ENCODE measurements around the gene NAPEPLD. TPM values are rescaled to one million over a fixed set of nuclear protein-coding genes. Genes with fewer than 3 reads are reported as not detected.
"Not testable (repeated sequence)": the region's sequence is repeated elsewhere in the genome, so short reads cannot be mapped to it uniquely, and the experiment has no call there.

NAPEPLD gene
- total RNA-seq, 2 experiments from 2014 or later: 9.8 to 10.9 TPM

- Mint-ChIP-seq H3K4me1 (peaks cover 6% of the 10 kb centered on the region), H3K36me3 (peaks cover 36% of the 10 kb centered on the region), H3K27ac (peak overlapping the region; percentile 10), H3K27me3 (no peaks in the 10 kb centered on the region), H3K9me3 (peaks cover 6% of the 10 kb centered on the region), H3K4me3 (no peak overlapping the region)
- ATAC-seq (ENCODE audit: low read depth) (no peak), DNase-seq (no peak)
- POLR2A ChIA-PET: no interaction called here
Observed at GRCh38 chr7:103114576-103115008, 34.3 kb downstream of the NAPEPLD start.

GRCh38 chr7:103113164-103113563 is 35.7 kb downstream of the NAPEPLD start:
- Mint-ChIP-seq H3K4me3 (no peak overlapping the region), H3K9me3 (peaks cover 11% of the 10 kb centered on the region), H3K27me3 (no peaks in the 10 kb centered on the region), H3K27ac (no peak overlapping the region), H3K4me1 (peaks cover 13% of the 10 kb centered on the region), H3K36me3 (peaks cover 42% of the 10 kb centered on the region)
- POLR2A ChIA-PET: interaction anchor here (0.7 kb wide), 1 partner anchor 55 kb away, joined by 3 read pairs; no protein-coding TSS in a partner anchor
- DNase-seq: no peak
- ATAC-seq (ENCODE audit: low read depth): peak; percentile 50

GRCh38 chr7:103106703-103107070 is 42.2 kb downstream of the NAPEPLD start:
- H3K9me3 Mint-ChIP-seq: peaks cover 11% of the 10 kb centered on the region
- H3K27ac Mint-ChIP-seq; POLR2A ChIA-PET; H3K4me3 Mint-ChIP-seq; H3K27me3 Mint-ChIP-seq; ATAC-seq (ENCODE audit: low read depth); H3K4me1 Mint-ChIP-seq; DNase-seq: not testable (repeated sequence)
- peaks cover 51% of the 10 kb centered on the region for H3K36me3 Mint-ChIP-seq

- peaks cover 7% of the 10 kb centered on the region for H3K4me1 Mint-ChIP-seq
- ATAC-seq (ENCODE audit: low read depth) (no peak), DNase-seq (no peak)
- H3K36me3 Mint-ChIP-seq: peaks cover 46% of the 10 kb centered on the region
- no peak overlapping the region for H3K27ac Mint-ChIP-seq
- H3K4me3 Mint-ChIP-seq: no peak overlapping the region
- peaks cover 11% of the 10 kb centered on the region for H3K9me3 Mint-ChIP-seq
- POLR2A ChIA-PET: no interaction called here
- no peaks in the 10 kb centered on the region for H3K27me3 Mint-ChIP-seq
Observed at GRCh38 chr7:103106005-103106702, 42.7 kb downstream of the NAPEPLD start.

GRCh38 chr7:103101543-103101942 is 47.4 kb downstream of the NAPEPLD start:
- no peaks in the 10 kb centered on the region for H3K27me3 Mint-ChIP-seq
- H3K36me3 Mint-ChIP-seq: peaks cover 21% of the 10 kb centered on the region
- no peak for DNase-seq
- POLR2A ChIA-PET: no interaction called here
- H3K4me3 Mint-ChIP-seq: no peak overlapping the region
- no peaks in the 10 kb centered on the region for H3K4me1 Mint-ChIP-seq
- H3K9me3 Mint-ChIP-seq: no peaks in the 10 kb centered on the region
- H3K27ac Mint-ChIP-seq: no peak overlapping the region
- ATAC-seq (ENCODE audit: low read depth): no peak

- Mint-ChIP-seq H3K27me3 (no peaks in the 10 kb centered on the region), H3K27ac (no peak overlapping the region)
- POLR2A ChIA-PET: no interaction called here
Observed at GRCh38 chr7:103100348-103100747, 48.6 kb downstream of the NAPEPLD start.

GRCh38 chr7:103097041-103097440 is 51.9 kb downstream of the NAPEPLD start:
- Mint-ChIP-seq H3K36me3 (peaks cover 17% of the 10 kb centered on the region), H3K27ac (no peak overlapping the region), H3K4me1 (no peaks in the 10 kb centered on the region), H3K27me3 (no peaks in the 10 kb centered on the region), H3K9me3 (no peaks in the 10 kb centered on the region), H3K4me3 (no peak overlapping the region)
- POLR2A ChIA-PET: interaction anchor here (1.7 kb wide), 1 partner anchor 52 kb away, joined by 3 read pairs; the partner anchor contains the start of gene NAPEPLD
- DNase-seq: no peak
- no peak for ATAC-seq (ENCODE audit: low read depth)

More at GRCh38 chr7:103100348-103100747, 48.6 kb downstream of the NAPEPLD start:
- Mint-ChIP-seq H3K4me1 (no peaks in the 10 kb centered on the region), H3K36me3 (peaks cover 25% of the 10 kb centered on the region), H3K4me3 (no peak overlapping the region), H3K9me3 (no peaks in the 10 kb centered on the region)
- ATAC-seq (ENCODE audit: low read depth) (no peak), DNase-seq (no peak)

GRCh38 chr7:103095558-103095957 is 53.3 kb downstream of the NAPEPLD start:
- ATAC-seq (ENCODE audit: low read depth); H3K9me3 Mint-ChIP-seq; DNase-seq; H3K4me3 Mint-ChIP-seq; H3K27ac Mint-ChIP-seq; H3K27me3 Mint-ChIP-seq; H3K4me1 Mint-ChIP-seq: not testable (repeated sequence)
- H3K36me3 Mint-ChIP-seq: peaks cover 19% of the 10 kb centered on the region
- POLR2A ChIA-PET: interaction anchor here (1.7 kb wide), 1 partner anchor 53 kb away, joined by 3 read pairs; the partner anchor contains the start of gene NAPEPLD

GRCh38 chr7:103094102-103094501 is 54.8 kb downstream of the NAPEPLD start:
- H3K9me3 Mint-ChIP-seq: no peaks in the 10 kb centered on the region
- H3K27ac Mint-ChIP-seq: no peak overlapping the region
- POLR2A ChIA-PET: no interaction called here
- H3K4me3 Mint-ChIP-seq: no peak overlapping the region
- no peaks in the 10 kb centered on the region for H3K4me1 Mint-ChIP-seq
- peaks cover 24% of the 10 kb centered on the region for H3K36me3 Mint-ChIP-seq
- DNase-seq (no peak), ATAC-seq (ENCODE audit: low read depth) (no peak)
- H3K27me3 Mint-ChIP-seq: no peaks in the 10 kb centered on the region

- no peaks in the 10 kb centered on the region for H3K4me1 Mint-ChIP-seq
- H3K27ac Mint-ChIP-seq: no peak overlapping the region
- H3K27me3 Mint-ChIP-seq: no peaks in the 10 kb centered on the region
- H3K9me3 Mint-ChIP-seq: no peaks in the 10 kb centered on the region
- DNase-seq (no peak), ATAC-seq (ENCODE audit: low read depth) (no peak)
- POLR2A ChIA-PET: no interaction called here
- H3K36me3 Mint-ChIP-seq: peaks cover 27% of the 10 kb centered on the region
- H3K4me3 Mint-ChIP-seq: no peak overlapping the region
Observed at GRCh38 chr7:103093429-103093828, 55.5 kb downstream of the NAPEPLD start.

GRCh38 chr7:103092321-103092720 is 56.6 kb downstream of the NAPEPLD start:
- H3K36me3 Mint-ChIP-seq: peaks cover 27% of the 10 kb centered on the region
- H3K4me3 Mint-ChIP-seq; H3K27ac Mint-ChIP-seq; H3K4me1 Mint-ChIP-seq; H3K27me3 Mint-ChIP-seq; POLR2A ChIA-PET; DNase-seq; H3K9me3 Mint-ChIP-seq; ATAC-seq (ENCODE audit: low read depth): not testable (repeated sequence)

- POLR2A ChIA-PET: no interaction called here
- ATAC-seq (ENCODE audit: low read depth) (no peak), DNase-seq (no peak)
- Mint-ChIP-seq H3K4me3 (no peak overlapping the region), H3K36me3 (peaks cover 6% of the 10 kb centered on the region), H3K27me3 (no peaks in the 10 kb centered on the region), H3K4me1 (peaks cover 5% of the 10 kb centered on the region), H3K27ac (no peak overlapping the region), H3K9me3 (no peaks in the 10 kb centered on the region)
Observed at GRCh38 chr7:103083210-103083609, 65.7 kb downstream of the NAPEPLD start.

- Mint-ChIP-seq H3K36me3 (peaks cover 11% of the 10 kb centered on the region), H3K27me3 (no peaks in the 10 kb centered on the region), H3K9me3 (no peaks in the 10 kb centered on the region), H3K27ac (no peak overlapping the region), H3K4me3 (no peak overlapping the region), H3K4me1 (peaks cover 5% of the 10 kb centered on the region)
- POLR2A ChIA-PET: no interaction called here
- DNase-seq (no peak), ATAC-seq (ENCODE audit: low read depth) (no peak)
Observed at GRCh38 chr7:103082497-103082896, 66.4 kb downstream of the NAPEPLD start.

GRCh38 chr7:103080923-103081322 is 68.0 kb downstream of the NAPEPLD start:
- POLR2A ChIA-PET: no interaction called here
- Mint-ChIP-seq H3K9me3 (no peaks in the 10 kb centered on the region), H3K36me3 (peaks cover 10% of the 10 kb centered on the region), H3K4me1 (peaks cover 6% of the 10 kb centered on the region), H3K4me3 (no peak overlapping the region), H3K27me3 (no peaks in the 10 kb centered on the region), H3K27ac (no peak overlapping the region)
- ATAC-seq (ENCODE audit: low read depth) (no peak), DNase-seq (no peak)

Measured in activated naive CD8-positive, alpha-beta T cell treated with anti-CD3 and anti-CD28 coated beads, Interleukin-2, amount 10 ng/mL, durations not matched to agents 7 days and 5 days (primary cell).